ENCODE data around the gene TNXB.
"Not testable (repeated sequence)": the region's sequence is repeated elsewhere in the genome, so short reads cannot be mapped to it uniquely, and the experiment has no call there.

TNXB gene

DNA sequence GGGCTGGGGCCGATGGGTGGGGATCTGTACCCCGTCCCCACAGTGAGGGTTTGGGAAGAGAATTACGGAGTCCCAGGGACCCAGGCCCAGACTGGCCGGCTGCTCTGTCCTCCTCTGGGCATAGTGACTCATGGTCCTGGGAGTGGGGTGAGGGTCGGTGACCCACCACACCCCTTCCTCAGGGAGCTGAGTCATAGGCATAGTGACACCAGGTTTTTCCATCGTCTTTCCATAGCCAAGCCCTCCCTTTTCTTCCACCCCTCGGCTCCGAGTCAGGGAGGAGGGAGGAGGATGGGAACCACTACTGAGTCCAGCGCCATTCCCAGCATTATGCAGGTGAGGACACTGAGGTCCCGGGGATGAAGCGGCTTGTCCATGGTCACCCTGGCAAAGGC, 62.1 kb downstream of the TNXB start:
- H3K27ac ChIP-seq, result no peak overlapping the region
- TF ChIP-seq, protein P1, sequence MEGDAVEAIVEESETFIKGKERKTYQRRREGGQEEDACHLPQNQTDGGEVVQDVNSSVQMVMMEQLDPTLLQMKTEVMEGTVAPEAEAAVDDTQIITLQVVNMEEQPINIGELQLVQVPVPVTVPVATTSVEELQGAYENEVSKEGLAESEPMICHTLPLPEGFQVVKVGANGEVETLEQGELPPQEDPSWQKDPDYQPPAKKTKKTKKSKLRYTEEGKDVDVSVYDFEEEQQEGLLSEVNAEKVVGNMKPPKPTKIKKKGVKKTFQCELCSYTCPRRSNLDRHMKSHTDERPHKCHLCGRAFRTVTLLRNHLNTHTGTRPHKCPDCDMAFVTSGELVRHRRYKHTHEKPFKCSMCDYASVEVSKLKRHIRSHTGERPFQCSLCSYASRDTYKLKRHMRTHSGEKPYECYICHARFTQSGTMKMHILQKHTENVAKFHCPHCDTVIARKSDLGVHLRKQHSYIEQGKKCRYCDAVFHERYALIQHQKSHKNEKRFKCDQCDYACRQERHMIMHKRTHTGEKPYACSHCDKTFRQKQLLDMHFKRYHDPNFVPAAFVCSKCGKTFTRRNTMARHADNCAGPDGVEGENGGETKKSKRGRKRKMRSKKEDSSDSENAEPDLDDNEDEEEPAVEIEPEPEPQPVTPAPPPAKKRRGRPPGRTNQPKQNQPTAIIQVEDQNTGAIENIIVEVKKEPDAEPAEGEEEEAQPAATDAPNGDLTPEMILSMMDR (conservative IDR thresholded peaks at IDR 0.05), result no peak

DNA sequence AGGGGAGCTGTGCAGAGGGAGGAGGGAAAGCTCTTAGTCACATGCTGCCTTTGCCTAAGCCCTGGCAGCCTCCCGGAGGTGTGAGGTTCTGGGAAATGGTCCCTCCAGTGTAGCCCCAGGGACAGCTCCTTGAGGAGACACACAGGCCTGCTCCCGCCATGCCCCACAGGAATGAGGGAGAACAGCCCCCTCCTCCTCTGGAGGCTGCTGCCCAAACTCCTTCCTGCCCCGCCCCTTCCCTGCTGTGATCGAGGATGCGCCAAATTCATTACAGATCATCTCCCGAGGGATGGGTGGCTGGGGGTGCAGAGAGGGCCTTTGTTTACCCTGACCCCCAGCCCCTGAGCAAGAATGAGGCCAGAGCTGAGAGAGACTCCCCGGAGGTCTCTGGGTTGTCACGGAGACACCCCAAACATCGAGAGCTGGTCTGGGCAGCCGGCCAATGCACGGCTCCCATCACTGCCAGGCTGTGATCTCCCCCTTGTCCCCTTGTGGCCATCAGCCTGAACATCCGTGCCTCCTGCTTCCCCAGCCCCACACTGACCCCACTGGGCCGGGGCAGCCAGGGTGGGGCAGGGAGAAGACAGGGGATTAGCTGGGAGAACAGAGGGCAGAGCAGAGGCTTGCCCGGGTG, 62.6 kb downstream of the TNXB start:
- TF ChIP-seq, protein P1 (conservative IDR thresholded peaks at IDR 0.05), result no peak
- H3K27ac ChIP-seq, result no peak overlapping the region

DNA sequence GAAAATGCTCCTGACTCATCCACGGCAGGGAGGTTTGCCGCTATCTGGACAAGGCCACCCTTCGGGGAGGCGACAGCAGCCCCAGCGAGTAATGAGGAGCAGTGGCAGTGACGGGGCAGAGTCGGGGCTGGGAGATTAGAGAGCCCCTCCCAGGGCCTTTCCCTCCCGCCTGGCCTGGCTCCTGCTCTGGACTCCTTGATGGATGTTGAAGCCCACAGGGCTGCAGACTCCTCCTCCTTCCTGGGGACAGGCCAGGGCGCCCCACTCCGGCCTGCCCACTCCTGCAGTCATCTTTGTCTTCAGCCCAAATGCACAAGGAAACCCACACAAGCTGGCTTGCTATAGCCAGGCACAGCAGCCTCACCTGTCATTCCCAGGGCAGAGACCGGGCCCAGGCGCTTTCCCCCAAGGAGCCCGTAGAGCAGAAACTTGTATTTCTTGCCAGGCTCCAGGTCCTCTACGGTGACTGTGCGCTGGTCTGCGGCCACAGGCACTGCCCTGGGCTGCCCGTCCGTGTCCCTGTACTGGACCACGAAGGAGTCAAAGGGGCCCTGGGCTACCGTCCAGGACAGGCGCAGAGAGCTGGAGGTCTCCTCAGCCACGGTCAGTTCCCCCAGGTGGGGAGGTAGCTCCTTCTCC, 63.2 kb downstream of the TNXB start:
- TF ChIP-seq, protein P1 (conservative IDR thresholded peaks at IDR 0.05), result no peak
- H3K27ac ChIP-seq, result no peak overlapping the region

DNA sequence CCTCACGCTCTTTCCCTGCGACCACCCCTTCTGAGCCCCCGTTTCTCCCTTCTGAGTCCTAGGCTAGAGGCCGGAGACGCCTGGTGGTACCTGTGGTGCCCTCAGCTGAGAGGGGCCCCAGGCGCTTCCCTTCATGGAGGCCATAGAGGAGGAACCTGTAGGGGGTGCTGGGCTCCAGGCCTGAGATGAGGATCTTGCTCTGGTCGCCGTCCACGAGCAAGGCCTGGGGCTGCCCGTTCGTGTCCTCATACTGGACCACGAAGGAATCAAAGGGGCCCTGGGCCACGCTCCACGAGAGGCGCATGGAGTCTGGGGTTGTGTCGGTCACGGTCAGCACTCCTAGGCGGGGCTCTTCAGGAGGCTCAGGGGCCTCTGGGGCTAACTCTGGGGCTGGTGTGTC, 64.2 kb downstream of the TNXB start:
- not testable (repeated sequence) for H3K27ac ChIP-seq

DNA sequence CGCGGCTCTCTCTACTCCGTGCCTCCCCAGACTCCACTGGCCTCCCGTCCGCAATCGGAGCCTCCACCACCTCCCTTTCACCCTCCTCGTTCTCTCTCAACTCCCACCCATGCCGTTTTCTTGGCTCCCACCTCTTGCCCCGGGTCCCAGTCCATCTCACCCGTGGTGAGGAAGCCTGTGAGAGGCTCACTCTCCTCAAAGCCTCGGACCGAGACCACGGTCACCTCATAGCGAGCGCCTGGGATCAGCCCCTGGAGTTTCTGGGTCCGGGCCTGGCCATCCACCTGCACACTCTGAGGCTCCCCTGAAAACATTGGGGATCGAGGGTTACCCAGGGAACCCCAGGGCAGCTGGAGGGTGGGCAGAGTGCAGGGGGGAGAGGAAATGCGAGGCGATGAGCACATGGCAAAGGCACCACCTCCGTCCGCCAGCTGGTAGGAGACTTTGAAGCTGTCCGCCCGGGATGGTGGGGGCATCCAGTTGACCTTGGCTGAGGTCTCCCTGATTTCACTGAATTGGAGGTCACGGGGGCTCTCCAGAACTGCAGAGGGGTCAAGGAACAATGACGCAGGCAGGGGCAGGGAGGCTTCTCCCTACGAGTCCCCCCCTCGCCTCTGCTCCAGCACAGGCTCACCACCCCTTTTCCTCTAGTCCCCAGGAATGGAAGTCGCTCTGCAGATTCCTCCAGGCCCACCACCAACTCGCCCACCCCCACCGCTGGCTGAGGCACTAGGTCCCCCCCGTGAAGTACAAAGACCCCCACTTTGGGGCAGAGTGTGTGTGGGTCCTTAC, 65.4 kb downstream of the TNXB start:
- H3K27ac ChIP-seq, result not testable (repeated sequence)

DNA sequence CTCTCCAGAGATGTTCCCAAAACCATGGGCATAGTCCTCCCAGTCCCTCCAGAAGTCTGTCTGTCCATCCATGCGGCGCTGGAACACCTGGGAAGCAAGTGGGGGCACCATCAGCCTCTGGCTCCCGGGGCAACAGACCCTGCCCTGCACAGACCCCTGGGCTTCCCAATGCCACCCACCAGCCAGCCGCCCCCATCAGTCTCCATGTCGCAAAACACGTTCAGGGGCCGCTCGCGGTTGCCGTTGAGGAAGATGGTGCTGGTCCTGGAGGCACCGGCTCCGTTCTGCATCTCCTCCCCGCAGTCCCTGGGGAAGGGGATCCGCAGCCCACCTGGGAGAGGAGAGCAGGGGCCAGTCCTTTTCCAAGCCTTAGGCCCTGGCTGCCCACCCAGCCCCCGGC, 66.9 kb downstream of the TNXB start:
- H3K27ac ChIP-seq, result not testable (repeated sequence)

DNA sequence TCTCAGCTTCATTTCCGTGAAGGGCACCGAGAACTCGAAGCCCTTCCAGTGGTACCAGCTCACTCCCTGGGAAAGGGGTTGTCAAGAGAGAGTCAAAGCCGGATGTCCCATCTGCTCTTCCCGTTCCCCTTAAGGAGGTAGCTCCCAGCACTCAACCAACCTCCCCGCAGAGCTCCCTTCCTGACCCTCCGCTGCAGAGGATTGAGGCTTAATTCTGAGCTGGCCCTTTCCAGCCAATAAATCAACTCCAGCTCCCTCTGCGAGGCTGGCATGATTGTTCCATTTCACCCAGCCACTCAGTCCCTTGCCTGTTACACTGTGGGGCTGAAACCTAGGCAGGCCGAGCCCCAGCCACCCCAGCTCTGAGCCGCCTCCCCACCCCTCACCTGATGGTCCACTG, 67.8 kb downstream of the TNXB start:
- not testable (repeated sequence) for H3K27ac ChIP-seq

DNA sequence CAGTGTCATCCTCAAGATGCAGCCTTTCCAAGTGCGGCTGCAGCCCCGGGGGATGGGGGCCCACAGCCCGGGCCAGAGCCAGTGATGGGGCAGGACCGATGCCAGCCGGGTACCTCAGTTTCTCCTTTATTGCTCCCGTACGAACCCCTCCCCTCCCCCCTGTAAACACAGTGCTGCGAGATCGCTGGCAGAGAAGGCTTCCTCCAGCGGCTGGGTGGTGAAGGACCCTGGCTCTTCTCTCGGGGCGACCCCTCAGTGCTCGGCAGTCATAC, 68.2 kb downstream of the TNXB start:
- H3K27ac ChIP-seq, result not testable (repeated sequence)

DNA sequence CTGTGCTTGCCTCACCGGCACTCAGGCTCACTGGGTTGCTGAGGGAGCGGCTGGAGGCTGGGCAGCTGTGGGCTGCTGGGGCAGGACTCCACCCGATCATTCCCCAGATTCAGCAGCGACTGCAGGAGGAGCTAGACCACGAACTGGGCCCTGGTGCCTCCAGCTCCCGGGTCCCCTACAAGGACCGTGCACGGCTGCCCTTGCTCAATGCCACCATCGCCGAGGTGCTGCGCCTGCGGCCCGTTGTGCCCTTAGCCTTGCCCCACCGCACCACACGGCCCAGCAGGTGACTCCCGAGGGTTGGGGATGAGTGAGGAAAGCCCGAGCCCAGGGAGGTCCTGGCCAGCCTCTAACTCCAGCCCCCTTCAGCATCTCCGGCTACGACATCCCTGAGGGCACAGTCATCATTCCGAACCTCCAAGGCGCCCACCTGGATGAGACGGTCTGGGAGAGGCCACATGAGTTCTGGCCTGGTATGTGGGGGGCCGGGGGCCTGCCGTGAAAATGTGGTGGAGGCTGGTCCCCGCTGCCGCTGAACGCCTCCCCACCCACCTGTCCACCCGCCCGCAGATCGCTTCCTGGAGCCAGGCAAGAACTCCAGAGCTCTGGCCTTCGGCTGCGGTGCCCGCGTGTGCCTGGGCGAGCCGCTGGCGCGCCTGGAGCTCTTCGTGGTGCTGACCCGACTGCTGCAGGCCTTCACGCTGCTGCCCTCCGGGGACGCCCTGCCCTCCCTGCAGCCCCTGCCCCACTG, 68.7 kb downstream of the TNXB start:
- not testable (repeated sequence) for H3K27ac ChIP-seq

DNA sequence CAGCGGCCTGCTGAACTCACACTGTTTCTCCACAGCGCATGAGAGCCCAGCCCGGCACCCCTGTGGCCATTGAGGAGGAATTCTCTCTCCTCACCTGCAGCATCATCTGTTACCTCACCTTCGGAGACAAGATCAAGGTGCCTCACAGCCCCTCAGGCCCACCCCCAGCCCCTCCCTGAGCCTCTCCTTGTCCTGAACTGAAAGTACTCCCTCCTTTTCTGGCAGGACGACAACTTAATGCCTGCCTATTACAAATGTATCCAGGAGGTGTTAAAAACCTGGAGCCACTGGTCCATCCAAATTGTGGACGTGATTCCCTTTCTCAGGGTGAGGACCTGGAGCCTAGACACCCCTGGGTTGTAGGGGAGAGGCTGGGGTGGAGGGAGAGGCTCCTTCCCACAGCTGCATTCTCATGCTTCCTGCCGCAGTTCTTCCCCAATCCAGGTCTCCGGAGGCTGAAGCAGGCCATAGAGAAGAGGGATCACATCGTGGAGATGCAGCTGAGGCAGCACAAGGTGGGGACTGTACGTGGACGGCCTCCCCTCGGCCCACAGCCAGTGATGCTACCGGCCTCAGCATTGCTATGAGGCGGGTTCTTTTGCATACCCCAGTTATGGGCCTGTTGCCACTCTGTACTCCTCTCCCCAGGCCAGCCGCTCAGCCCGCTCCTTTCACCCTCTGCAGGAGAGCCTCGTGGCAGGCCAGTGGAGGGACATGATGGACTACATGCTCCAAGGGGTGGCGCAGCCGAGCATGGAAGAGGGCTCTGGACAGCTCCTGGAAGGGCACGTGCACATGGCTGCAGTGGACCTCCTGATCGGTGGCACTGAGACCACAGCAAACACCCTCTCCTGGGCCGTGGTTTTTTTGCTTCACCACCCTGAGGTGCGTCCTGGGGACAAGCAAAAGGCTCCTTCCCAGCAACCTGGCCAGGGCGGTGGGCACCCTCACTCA, 69.5 kb downstream of the TNXB start:
- H3K27ac ChIP-seq, result not testable (repeated sequence)

DNA sequence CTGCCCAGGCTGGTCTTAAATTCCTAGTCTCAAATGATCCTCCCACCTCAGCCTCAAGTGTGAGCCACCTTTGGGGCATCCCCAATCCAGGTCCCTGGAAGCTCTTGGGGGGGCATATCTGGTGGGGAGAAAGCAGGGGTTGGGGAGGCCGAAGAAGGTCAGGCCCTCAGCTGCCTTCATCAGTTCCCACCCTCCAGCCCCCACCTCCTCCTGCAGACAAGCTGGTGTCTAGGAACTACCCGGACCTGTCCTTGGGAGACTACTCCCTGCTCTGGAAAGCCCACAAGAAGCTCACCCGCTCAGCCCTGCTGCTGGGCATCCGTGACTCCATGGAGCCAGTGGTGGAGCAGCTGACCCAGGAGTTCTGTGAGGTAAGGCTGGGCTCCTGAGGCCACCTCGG, 70.3 kb downstream of the TNXB start:
- not testable (repeated sequence) for H3K27ac ChIP-seq

DNA sequence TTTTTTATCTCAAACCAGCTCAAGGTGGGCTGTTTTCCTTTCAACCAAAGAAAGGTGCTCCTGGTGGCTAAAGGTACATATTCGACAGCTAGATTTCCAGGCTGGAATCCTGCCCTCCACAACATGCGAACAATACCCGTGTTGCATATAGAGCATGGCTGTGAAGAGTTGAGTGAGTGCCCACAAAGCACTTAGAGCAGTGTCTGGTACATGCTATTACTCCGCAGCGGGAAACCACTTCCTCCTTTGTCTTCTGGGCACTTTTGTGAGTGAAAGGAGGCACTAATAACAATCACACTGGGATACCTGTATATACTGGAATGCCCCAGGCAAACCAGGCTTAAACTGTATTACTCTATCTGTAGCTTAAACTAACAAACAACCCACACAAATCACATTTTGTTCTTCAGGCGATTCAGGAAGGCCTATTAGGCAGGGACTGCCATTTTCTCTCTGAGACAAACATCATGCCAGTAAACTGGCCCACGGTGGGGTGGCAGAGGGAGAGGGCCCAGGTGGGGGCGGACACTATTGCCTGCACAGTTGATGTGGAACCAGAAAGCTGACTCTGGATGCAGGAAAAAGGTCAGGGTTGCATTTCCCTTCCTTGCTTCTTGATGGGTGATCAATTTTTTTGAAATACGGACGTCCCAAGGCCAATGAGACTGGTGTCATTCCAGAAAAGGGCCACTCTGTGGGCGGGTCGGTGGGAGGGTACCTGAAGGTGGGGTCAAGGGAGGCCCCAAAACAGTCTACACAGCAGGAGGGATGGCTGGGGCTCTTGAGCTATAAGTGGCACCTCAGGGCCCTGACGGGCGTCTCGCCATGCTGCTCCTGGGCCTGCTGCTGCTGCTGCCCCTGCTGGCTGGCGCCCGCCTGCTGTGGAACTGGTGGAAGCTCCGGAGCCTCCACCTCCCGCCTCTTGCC, 71.3 kb downstream of the TNXB start, which contains the start of gene CYP21A2:
CYP21A2 (plus strand) TSS at position 818 of the 927 bp plus-strand sequence; CDS start at position 826, 8 bp downstream.
- H3K27ac ChIP-seq, result not testable (repeated sequence)

DNA sequence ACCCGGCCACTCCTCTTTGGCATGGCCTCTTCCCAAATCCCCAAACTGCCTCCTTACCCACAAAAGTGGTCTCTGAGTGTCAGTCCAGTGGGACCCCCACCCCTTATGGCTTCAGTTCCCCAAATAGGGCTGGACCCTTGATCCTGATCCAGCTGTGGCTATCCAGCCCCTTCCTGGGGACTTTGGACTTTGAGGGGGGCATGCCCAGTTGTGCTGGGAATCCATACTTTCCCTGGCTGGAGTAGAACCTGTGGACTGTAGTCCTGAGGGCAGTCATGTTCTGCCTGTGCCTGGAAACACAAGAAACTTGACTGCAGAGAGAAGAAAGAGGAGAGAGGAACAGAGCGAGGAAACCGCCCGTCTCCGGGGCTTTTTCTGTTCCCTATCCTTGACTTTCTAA, 72.0 kb downstream of the TNXB start:
- not testable (repeated sequence) for H3K27ac ChIP-seq

DNA sequence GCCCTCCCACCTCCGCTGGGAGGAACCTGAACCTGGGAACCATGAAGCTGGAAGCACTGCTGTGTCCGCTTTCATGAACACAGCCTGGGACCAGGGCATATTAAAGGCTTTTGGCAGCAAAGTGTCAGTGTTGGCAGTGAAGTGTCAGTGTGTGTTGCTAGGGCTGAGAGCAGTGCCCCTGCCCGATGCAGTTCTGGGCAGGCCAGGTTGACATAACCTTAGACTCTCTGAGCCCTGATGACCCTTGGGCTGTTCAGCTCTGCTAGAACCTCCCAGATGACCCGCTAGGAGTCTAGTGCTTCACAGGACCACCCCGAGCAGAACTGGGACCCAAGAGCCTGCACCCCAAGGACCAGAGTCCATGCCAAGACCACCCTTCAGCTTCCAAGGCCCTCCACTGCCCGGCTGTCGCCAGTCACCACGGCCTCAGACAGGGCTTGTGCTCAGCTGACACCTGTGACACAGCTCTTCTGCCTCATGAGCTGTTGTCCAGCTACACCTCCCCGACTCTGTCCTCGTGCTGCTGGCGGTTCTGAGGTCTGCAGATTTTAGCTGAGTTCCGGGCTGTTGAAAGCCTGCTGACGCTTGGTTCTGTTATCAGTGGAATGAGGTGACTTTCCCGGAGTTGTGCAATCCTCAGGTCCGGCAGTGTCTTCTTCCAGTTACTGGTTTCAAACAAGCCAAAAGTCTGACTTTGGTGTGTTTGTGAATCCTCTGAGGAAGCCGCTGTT, 73.7 kb downstream of the TNXB start:
- H3K27ac ChIP-seq, result not testable (repeated sequence)

DNA sequence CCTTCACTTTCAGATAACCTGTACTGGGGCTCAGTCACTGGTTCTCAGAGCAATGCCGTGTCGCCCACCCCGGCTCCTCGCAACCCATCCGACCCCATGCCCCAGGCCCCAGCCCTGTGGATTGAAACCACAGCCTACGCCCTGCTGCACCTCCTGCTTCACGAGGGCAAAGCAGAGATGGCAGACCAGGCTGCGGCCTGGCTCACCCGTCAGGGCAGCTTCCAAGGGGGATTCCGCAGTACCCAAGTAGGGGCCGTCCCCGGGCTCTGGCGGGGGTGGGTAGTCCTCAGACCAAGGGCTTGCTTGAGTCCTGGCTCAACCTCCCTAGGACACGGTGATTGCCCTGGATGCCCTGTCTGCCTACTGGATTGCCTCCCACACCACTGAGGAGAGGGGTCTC, 79.6 kb downstream of the TNXB start:
- not testable (repeated sequence) for H3K27ac ChIP-seq

Measured in VCaP (cell line).